ENCODE data around the gene MTF2.
A peak's percentile ranks its signal among the peaks of the same experiment; 100 is the strongest.
"Not testable (repeated sequence)": the region's sequence is repeated elsewhere in the genome, so short reads cannot be mapped to it uniquely, and the experiment has no call there.

MTF2 gene

GRCh38 chr1:93171549-93172034 is 92.5 kb downstream of the MTF2 start:
- no peak overlapping the region for H3K4me3 ChIP-seq (ENCODE audit: low read length)
- H3K9me3 ChIP-seq (ENCODE audit: control insufficient read depth, low read depth, low read length): no peaks in the 10 kb centered on the region
- H3K27me3 ChIP-seq (ENCODE audit: control insufficient read depth, insufficient read depth, low read length): no peaks in the 10 kb centered on the region
- H3K4me1 ChIP-seq (ENCODE audit: control insufficient read depth, low read depth, low read length): no peaks in the 10 kb centered on the region
- H3K36me3 ChIP-seq (ENCODE audit: control insufficient read depth, low read depth, low read length): no peaks in the 10 kb centered on the region
- no peak overlapping the region for H3K9ac ChIP-seq (ENCODE audit: low read length)
- no peak overlapping the region for H3K27ac ChIP-seq (ENCODE audit: low read length)

DNA sequence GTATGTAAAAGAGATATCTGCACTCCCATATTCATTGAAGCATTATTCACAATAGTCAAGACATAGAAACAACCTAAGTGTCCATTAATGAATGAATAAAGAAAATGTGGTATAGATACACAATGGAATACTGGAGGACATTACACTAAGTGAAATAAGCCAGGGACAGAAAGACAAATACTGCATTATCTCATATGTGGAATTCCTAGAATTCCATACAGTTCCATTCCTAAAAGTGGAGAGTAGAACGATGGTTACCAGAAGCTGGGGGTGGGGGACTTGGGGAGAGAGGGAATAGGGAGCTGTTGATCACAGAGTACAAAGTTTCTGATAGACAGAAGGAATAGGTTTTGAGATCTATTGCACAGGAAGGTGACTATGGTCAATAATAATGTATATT is 93.7 kb downstream of the MTF2 start:
- H3K4me1 ChIP-seq (ENCODE audit: control insufficient read depth, low read depth, low read length): no peaks in the 10 kb centered on the region
- no peaks in the 10 kb centered on the region for H3K9me3 ChIP-seq (ENCODE audit: control insufficient read depth, low read depth, low read length)
- H3K9ac ChIP-seq (ENCODE audit: low read length): no peak overlapping the region
- no peaks in the 10 kb centered on the region for H3K27me3 ChIP-seq (ENCODE audit: control insufficient read depth, insufficient read depth, low read length)
- H3K4me3 ChIP-seq (ENCODE audit: low read length): no peak overlapping the region
- no peaks in the 10 kb centered on the region for H3K36me3 ChIP-seq (ENCODE audit: control insufficient read depth, low read depth, low read length)
- H3K27ac ChIP-seq (ENCODE audit: low read length): no peak overlapping the region

DNA sequence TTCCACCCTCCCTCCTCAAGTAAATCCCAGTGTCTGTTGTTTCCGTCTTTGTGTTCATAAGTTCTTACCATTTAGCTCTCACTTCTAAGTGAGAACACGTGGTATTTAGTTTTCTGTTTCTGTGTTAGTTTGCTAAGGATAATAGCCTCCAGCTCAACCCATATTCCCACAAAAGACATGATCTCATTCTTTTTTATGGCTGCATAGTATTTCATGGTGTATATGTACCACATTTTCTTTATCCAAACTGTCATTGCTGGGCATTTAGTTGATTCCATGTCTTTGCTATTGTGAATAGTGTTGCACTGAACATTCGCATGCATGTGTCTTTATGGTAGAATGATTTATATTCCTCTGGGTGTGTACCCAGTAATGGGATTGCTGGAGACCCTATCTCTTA is 95.6 kb downstream of the MTF2 start:
- H3K9ac ChIP-seq (ENCODE audit: low read length); H3K27me3 ChIP-seq (ENCODE audit: control insufficient read depth, insufficient read depth, low read length); H3K9me3 ChIP-seq (ENCODE audit: control insufficient read depth, low read depth, low read length); H3K27ac ChIP-seq (ENCODE audit: low read length); H3K4me1 ChIP-seq (ENCODE audit: control insufficient read depth, low read depth, low read length); H3K36me3 ChIP-seq (ENCODE audit: control insufficient read depth, low read depth, low read length); H3K4me3 ChIP-seq (ENCODE audit: low read length): not testable (repeated sequence)

DNA sequence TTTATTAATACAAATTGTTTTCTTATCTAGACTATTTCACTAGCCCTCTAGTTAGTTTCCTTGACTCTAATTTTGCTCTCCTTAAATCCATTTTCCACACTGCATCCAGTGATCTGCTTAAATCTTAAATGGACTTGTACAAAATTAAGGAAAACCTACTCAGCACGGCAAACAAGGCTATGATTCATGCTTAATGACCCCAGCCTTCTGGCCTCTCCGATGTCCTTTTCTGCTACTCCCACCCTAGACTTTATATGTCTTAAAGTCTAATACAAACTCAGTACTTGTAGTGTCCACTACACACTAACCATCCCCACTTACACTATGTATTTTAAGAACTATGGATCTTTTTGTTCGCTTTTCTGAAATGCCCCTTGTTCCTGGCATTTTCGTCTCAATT is 98.9 kb downstream of the MTF2 start:
- Histone ChIP-seq H3K9me3 (ENCODE audit: control insufficient read depth, low read depth, low read length) (no peaks in the 10 kb centered on the region), H3K9ac (ENCODE audit: low read length) (peak overlapping the region; percentile 94), H3K4me3 (ENCODE audit: low read length) (peak overlapping the region; percentile 96), H3K36me3 (ENCODE audit: control insufficient read depth, low read depth, low read length) (no peaks in the 10 kb centered on the region), H3K4me1 (ENCODE audit: control insufficient read depth, low read depth, low read length) (no peaks in the 10 kb centered on the region), H3K27ac (ENCODE audit: low read length) (no peak overlapping the region), H3K27me3 (ENCODE audit: control insufficient read depth, insufficient read depth, low read length) (no peaks in the 10 kb centered on the region)

- peak overlapping the region; percentile 96 for H3K4me3 ChIP-seq (ENCODE audit: low read length)
- H3K9me3 ChIP-seq (ENCODE audit: control insufficient read depth, low read depth, low read length): no peaks in the 10 kb centered on the region
- H3K27me3 ChIP-seq (ENCODE audit: control insufficient read depth, insufficient read depth, low read length): no peaks in the 10 kb centered on the region
- peak overlapping the region; percentile 94 for H3K9ac ChIP-seq (ENCODE audit: low read length)
- no peaks in the 10 kb centered on the region for H3K4me1 ChIP-seq (ENCODE audit: control insufficient read depth, low read depth, low read length)
- no peaks in the 10 kb centered on the region for H3K36me3 ChIP-seq (ENCODE audit: control insufficient read depth, low read depth, low read length)
- no peak overlapping the region for H3K27ac ChIP-seq (ENCODE audit: low read length)
Measured at GRCh38 chr1:93178418-93178817, 99.3 kb downstream of the MTF2 start.

- peak within 1 kb of the TSS; percentile 75 for H3K27ac ChIP-seq (ENCODE audit: low read length)
- no peaks in the 10 kb centered on the region for H3K4me1 ChIP-seq (ENCODE audit: control insufficient read depth, low read depth, low read length)
- H3K9me3 ChIP-seq (ENCODE audit: control insufficient read depth, low read depth, low read length): no peaks in the 10 kb centered on the region
- peak within 1 kb of the TSS; percentile 96 for H3K4me3 ChIP-seq (ENCODE audit: low read length)
- no peaks in the 10 kb centered on the region for H3K27me3 ChIP-seq (ENCODE audit: control insufficient read depth, insufficient read depth, low read length)
- peak within 1 kb of the TSS; percentile 94 for H3K9ac ChIP-seq (ENCODE audit: low read length)
- H3K36me3 ChIP-seq (ENCODE audit: control insufficient read depth, low read depth, low read length): no peaks in the 10 kb centered on the region
Measured at GRCh38 chr1:93179886-93180722, 101.0 kb downstream of the MTF2 start, which contains the start of gene TMED5. TSS of gene TMED5 (minus strand) at chr1:93180413. CDS start at chr1:93180242, 171 bp downstream.

- H3K4me1 ChIP-seq (ENCODE audit: control insufficient read depth, low read depth, low read length): no peaks in the 10 kb centered on the region
- H3K9me3 ChIP-seq (ENCODE audit: control insufficient read depth, low read depth, low read length): no peaks in the 10 kb centered on the region
- no peaks in the 10 kb centered on the region for H3K36me3 ChIP-seq (ENCODE audit: control insufficient read depth, low read depth, low read length)
- H3K27ac ChIP-seq (ENCODE audit: low read length): peak within 1 kb of the TSS; percentile 75
- H3K4me3 ChIP-seq (ENCODE audit: low read length): peak within 1 kb of the TSS; percentile 96
- H3K9ac ChIP-seq (ENCODE audit: low read length): peak within 1 kb of the TSS; percentile 94
- no peaks in the 10 kb centered on the region for H3K27me3 ChIP-seq (ENCODE audit: control insufficient read depth, insufficient read depth, low read length)
Measured at GRCh38 chr1:93180723-93181613, 101.9 kb downstream of the MTF2 start, which contains the start of gene CCDC18. TSS of gene CCDC18 (plus strand) at chr1:93180724. CDS start at chr1:93183362, 2,638 bp downstream.

DNA sequence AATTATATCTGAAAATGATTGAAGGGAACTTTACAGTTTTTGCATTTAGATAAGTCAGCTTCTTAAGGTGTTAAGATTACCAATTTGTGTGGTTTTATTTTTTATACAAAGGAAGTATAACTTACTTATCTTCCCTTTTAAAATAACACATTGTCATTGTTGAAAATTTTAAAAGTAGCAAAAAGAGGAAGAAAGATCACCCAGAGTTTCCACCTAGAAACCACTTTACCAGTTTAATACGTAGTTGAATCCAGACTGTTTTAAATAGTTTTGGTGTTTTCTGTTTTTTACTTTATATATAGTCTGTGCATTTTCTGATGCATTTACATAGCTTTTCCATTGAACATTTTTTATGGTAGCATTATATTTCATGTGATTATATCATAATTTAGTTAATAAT is 107.6 kb downstream of the MTF2 start:
- Histone ChIP-seq H3K27me3 (ENCODE audit: control insufficient read depth, insufficient read depth, low read length) (no peaks in the 10 kb centered on the region), H3K4me3 (ENCODE audit: low read length) (no peak overlapping the region), H3K27ac (ENCODE audit: low read length) (no peak overlapping the region), H3K9me3 (ENCODE audit: control insufficient read depth, low read depth, low read length) (no peaks in the 10 kb centered on the region), H3K36me3 (ENCODE audit: control insufficient read depth, low read depth, low read length) (peaks cover 2% of the 10 kb centered on the region), H3K9ac (ENCODE audit: low read length) (no peak overlapping the region), H3K4me1 (ENCODE audit: control insufficient read depth, low read depth, low read length) (no peaks in the 10 kb centered on the region)

Measured in iPS-18a (cell line).